Measurements from ENCODE around the gene KIAA1217.

The KIAA1217 gene

DNA sequence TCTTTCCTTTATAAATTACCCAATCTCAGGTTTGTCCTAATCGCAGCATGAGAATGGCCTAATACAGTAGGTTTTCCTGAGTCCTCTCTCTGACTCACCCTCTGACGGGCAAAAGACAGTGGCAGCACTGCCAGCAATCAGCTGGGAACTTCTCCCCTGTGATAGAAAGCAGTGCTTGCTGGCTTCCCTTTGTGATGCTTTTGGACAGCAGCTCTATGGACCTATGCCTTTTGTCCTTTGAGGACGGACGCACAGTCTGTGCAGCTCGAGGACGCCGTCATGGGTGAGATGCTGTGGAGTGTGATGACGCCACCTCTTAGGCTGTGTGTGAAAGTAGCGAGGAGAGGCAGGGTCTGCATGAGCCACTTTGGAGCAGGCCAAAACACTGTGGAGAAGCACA lies 68.8 kb downstream of the KIAA1217 start:
- H3K36me3 ChIP-seq (ENCODE audit: control insufficient read depth in 1 of 2, insufficient read depth in 2 of 2, low read length in 2 of 2), result no peaks in the 10 kb centered on the region

DNA sequence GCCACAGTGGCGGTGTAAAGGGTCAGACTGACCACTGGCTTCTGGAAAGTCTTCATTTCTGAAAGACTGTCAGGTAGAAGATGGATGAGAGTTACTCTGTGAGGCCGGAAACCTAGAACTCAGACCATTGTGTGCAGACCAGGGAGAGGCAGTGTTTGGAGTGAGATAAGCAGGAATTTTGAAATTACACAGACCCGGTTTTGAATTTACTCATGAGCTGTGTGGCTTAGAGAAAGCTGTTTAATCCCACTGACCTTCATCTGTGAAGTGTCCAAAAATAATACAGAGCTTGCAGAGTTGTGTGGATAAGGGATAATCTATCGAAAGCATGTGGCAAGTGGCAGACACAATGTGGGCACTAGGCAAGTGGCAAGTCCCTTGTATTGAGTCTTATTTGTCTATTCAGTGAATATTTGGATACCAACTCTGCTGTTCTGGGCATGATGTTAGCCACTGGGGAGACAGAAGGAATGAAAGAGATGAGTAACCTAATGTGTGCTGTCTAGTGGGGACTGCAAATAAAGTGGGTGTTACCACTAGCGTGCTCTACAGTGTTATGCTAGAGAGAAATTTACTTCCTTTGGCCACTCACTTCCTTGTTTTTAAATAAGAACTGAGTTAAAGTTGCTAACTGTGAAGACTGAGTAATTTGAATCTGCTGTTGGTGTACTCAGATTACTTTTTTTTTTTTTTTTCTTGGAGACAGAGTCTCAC lies 69.4 kb downstream of the KIAA1217 start:
- Histone ChIP-seq H3K9ac (ENCODE audit: low read depth in 1 of 2, low read length in 2 of 2) (no peak overlapping the region), H3K36me3 (ENCODE audit: control insufficient read depth in 1 of 2, insufficient read depth in 2 of 2, low read length in 2 of 2) (no peaks in the 10 kb centered on the region), H3K27me3 (ENCODE audit: control insufficient read depth in 1 of 2, insufficient read depth in 2 of 2, low read length in 2 of 2) (no peaks in the 10 kb centered on the region), H3K4me3 (ENCODE audit: low read depth in 1 of 2, low read length in 2 of 2) (no peak overlapping the region), H3K4me1 (ENCODE audit: control insufficient read depth in 1 of 2, insufficient read depth in 2 of 2, low read length in 2 of 2) (no peaks in the 10 kb centered on the region), H3K27ac (ENCODE audit: low read depth, low read length) (no peak overlapping the region), H3K9me3 (ENCODE audit: control insufficient read depth in 1 of 2, low read length in 2 of 2) (no peaks in the 10 kb centered on the region)

More for the DNA sequence above, 68.8 kb downstream of the KIAA1217 start:
- H3K4me3 ChIP-seq (ENCODE audit: low read depth in 1 of 2, low read length in 2 of 2), result no peak overlapping the region
- H3K4me1 ChIP-seq (ENCODE audit: control insufficient read depth in 1 of 2, insufficient read depth in 2 of 2, low read length in 2 of 2), result no peaks in the 10 kb centered on the region
- no peak overlapping the region for H3K9ac ChIP-seq (ENCODE audit: low read depth in 1 of 2, low read length in 2 of 2)
- H3K9me3 ChIP-seq (ENCODE audit: control insufficient read depth in 1 of 2, low read length in 2 of 2), result no peaks in the 10 kb centered on the region
- no peak overlapping the region for H3K27ac ChIP-seq (ENCODE audit: low read depth, low read length)
- no peaks in the 10 kb centered on the region for H3K27me3 ChIP-seq (ENCODE audit: control insufficient read depth in 1 of 2, insufficient read depth in 2 of 2, low read length in 2 of 2)

DNA sequence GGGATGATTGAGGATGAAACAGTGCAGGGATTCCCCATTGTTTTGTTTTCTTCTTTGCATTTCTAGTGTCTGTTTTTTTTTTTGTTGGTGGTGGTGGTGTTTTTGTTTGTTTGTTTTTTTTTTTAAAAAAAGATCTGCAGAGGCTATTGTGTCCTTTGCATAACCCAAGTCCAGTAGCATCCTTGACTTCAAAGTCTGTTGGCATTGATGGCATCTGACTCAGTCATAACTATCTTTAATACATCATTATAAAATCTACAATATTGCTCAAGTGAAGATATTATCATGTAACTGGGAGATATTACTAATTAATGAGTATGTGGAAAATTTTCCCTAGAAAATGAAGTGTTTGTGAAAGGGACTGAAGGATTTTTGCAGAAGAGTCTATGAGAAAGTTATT lies 70.2 kb downstream of the KIAA1217 start:
- Histone ChIP-seq H3K36me3 (ENCODE audit: control insufficient read depth in 1 of 2, insufficient read depth in 2 of 2, low read length in 2 of 2) (no peaks in the 10 kb centered on the region), H3K9ac (ENCODE audit: low read depth in 1 of 2, low read length in 2 of 2) (no peak overlapping the region), H3K4me1 (ENCODE audit: control insufficient read depth in 1 of 2, insufficient read depth in 2 of 2, low read length in 2 of 2) (no peaks in the 10 kb centered on the region), H3K4me3 (ENCODE audit: low read depth in 1 of 2, low read length in 2 of 2) (no peak overlapping the region), H3K27me3 (ENCODE audit: control insufficient read depth in 1 of 2, insufficient read depth in 2 of 2, low read length in 2 of 2) (no peaks in the 10 kb centered on the region), H3K27ac (ENCODE audit: low read depth, low read length) (no peak overlapping the region), H3K9me3 (ENCODE audit: control insufficient read depth in 1 of 2, low read length in 2 of 2) (no peaks in the 10 kb centered on the region)

DNA sequence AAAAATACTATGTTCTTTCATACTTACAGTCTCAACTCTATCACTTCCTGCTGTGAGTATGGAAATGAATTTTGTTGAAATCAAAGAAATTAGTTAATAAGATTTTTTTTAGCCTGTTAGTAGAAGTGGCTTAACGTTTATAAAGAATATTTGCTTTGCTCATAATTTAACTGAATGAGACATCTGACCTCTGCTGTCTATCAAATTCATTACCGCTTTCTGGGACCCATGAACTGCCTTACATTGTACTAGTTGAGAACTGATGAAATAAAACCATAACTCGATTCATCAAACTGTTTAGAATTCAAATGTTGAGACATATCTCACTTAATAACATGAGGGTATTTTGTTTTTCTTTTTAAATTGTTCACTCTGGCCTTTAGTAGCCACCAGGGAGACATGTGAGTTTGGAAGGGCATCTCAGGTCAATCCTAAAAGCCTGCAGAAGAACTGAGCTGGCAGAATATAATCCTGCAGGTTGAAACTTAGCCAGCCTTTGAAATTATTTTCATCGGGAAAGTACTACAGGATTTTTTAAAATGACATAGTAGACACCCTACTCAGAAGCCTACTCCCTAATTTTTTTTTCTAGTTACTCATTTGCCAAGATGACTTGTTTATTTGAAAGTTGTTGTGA lies 78.7 kb downstream of the KIAA1217 start:
- Histone ChIP-seq H3K27me3 (ENCODE audit: control insufficient read depth in 1 of 2, insufficient read depth in 2 of 2, low read length in 2 of 2) (no peaks in the 10 kb centered on the region), H3K9ac (ENCODE audit: low read depth in 1 of 2, low read length in 2 of 2) (no peak overlapping the region), H3K36me3 (ENCODE audit: control insufficient read depth in 1 of 2, insufficient read depth in 2 of 2, low read length in 2 of 2) (no peaks in the 10 kb centered on the region), H3K4me1 (ENCODE audit: control insufficient read depth in 1 of 2, insufficient read depth in 2 of 2, low read length in 2 of 2) (no peaks in the 10 kb centered on the region), H3K9me3 (ENCODE audit: control insufficient read depth in 1 of 2, low read length in 2 of 2) (no peaks in the 10 kb centered on the region), H3K4me3 (ENCODE audit: low read depth in 1 of 2, low read length in 2 of 2) (no peak overlapping the region), H3K27ac (ENCODE audit: low read depth, low read length) (no peak overlapping the region)

DNA sequence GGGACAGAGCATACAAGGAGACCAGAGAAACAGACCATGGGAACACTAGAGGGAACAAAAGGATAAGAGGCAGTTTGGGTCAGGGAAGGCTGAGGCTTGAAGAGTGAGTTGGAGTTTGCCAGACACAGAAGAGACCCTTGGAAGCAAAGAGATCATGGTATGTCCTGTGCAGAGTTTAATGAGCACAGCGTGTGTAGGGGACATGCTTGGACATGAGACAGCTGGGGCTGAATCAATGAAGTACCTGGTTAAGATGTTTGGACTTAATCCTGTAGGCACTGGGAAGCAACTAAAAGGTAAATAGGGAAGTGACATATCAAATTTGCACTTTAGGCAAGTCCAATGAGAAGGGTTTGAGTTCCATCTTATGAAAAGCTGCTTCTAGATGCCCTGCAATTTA lies 79.6 kb downstream of the KIAA1217 start:
- no peaks in the 10 kb centered on the region for H3K27me3 ChIP-seq (ENCODE audit: control insufficient read depth in 1 of 2, insufficient read depth in 2 of 2, low read length in 2 of 2)
- H3K9ac ChIP-seq (ENCODE audit: low read depth in 1 of 2, low read length in 2 of 2), result no peak overlapping the region
- H3K27ac ChIP-seq (ENCODE audit: low read depth, low read length), result no peak overlapping the region
- no peak overlapping the region for H3K4me3 ChIP-seq (ENCODE audit: low read depth in 1 of 2, low read length in 2 of 2)
- no peaks in the 10 kb centered on the region for H3K36me3 ChIP-seq (ENCODE audit: control insufficient read depth in 1 of 2, insufficient read depth in 2 of 2, low read length in 2 of 2)
- no peaks in the 10 kb centered on the region for H3K4me1 ChIP-seq (ENCODE audit: control insufficient read depth in 1 of 2, insufficient read depth in 2 of 2, low read length in 2 of 2)
- no peaks in the 10 kb centered on the region for H3K9me3 ChIP-seq (ENCODE audit: control insufficient read depth in 1 of 2, low read length in 2 of 2)

DNA sequence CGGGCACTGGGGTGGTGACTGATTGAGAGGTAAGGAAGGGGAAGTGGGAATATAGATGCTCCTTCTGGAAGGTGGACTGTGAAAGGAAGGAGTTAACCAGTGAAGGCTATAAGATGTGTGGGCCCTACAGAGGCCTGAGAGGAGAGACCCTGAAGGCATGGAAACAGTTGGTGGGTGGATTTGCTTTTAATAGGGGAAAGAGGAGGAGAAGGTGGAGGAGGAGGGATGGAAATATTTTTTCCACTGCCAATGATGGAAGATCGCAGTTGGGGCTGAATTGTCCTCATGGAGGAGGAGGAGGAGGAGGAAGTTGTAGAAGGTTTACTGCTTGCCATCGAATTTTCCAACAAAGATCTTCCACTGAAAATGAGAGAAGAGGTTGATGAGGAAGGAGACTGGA lies 80.3 kb downstream of the KIAA1217 start:
- no peaks in the 10 kb centered on the region for H3K9me3 ChIP-seq (ENCODE audit: control insufficient read depth in 1 of 2, low read length in 2 of 2)
- no peak overlapping the region for H3K9ac ChIP-seq (ENCODE audit: low read depth in 1 of 2, low read length in 2 of 2)
- H3K4me3 ChIP-seq (ENCODE audit: low read depth in 1 of 2, low read length in 2 of 2), result no peak overlapping the region
- no peaks in the 10 kb centered on the region for H3K4me1 ChIP-seq (ENCODE audit: control insufficient read depth in 1 of 2, insufficient read depth in 2 of 2, low read length in 2 of 2)
- no peaks in the 10 kb centered on the region for H3K36me3 ChIP-seq (ENCODE audit: control insufficient read depth in 1 of 2, insufficient read depth in 2 of 2, low read length in 2 of 2)
- H3K27me3 ChIP-seq (ENCODE audit: control insufficient read depth in 1 of 2, insufficient read depth in 2 of 2, low read length in 2 of 2), result no peaks in the 10 kb centered on the region
- H3K27ac ChIP-seq (ENCODE audit: low read depth, low read length), result no peak overlapping the region

DNA sequence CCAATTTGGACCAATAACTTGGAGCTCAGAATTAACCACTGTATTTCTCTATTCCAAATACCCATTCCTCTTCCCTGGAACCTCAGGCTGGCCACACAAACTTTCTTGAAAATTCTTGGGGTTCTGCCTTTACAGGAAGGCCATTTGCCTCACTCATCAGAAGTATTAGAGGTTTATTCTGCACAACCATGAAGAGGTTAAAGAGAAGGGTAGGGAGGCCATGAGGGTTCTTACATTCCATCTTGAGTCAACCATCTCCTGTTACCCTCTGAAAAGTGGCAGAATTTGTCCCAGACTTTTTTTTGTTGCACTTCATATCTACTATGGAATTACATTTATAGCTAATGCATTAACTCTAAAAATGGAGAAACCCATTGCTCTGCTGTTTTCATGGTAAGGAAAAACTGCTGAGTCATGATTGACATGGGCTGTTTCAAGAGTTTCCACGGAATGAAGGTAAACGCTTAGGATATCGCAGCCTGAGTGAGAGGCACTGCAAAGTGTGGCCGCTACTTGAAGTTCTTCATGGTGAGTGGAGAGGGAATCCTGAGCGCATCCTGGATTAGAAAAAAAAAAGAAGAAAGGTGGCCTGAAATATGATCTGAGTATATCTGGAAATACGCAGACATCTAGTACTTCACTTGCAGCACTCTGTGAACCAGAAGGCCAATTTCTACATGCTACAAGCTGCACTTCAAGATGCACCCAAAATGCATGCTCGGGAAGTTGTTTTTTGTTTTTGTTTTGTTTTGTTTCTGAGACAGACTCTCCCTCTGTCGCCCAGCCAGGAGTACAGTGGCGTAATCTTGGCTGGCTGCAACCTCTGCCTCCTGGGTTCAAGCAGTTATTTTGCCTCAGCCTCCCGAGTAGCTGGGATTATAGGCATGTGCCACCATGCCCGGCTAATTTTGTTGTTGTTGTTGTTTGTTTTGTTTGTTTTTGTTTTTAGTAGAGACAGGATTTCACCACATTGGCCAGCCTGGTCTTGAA lies 83.7 kb downstream of the KIAA1217 start:
- Histone ChIP-seq H3K9ac (ENCODE audit: low read depth in 1 of 2, low read length in 2 of 2) (no peak overlapping the region), H3K9me3 (ENCODE audit: control insufficient read depth in 1 of 2, low read length in 2 of 2) (no peaks in the 10 kb centered on the region), H3K27ac (ENCODE audit: low read depth, low read length) (no peak overlapping the region), H3K27me3 (ENCODE audit: control insufficient read depth in 1 of 2, insufficient read depth in 2 of 2, low read length in 2 of 2) (no peaks in the 10 kb centered on the region), H3K4me1 (ENCODE audit: control insufficient read depth in 1 of 2, insufficient read depth in 2 of 2, low read length in 2 of 2) (no peaks in the 10 kb centered on the region), H3K4me3 (ENCODE audit: low read depth in 1 of 2, low read length in 2 of 2) (no peak overlapping the region), H3K36me3 (ENCODE audit: control insufficient read depth in 1 of 2, insufficient read depth in 2 of 2, low read length in 2 of 2) (no peaks in the 10 kb centered on the region)

DNA sequence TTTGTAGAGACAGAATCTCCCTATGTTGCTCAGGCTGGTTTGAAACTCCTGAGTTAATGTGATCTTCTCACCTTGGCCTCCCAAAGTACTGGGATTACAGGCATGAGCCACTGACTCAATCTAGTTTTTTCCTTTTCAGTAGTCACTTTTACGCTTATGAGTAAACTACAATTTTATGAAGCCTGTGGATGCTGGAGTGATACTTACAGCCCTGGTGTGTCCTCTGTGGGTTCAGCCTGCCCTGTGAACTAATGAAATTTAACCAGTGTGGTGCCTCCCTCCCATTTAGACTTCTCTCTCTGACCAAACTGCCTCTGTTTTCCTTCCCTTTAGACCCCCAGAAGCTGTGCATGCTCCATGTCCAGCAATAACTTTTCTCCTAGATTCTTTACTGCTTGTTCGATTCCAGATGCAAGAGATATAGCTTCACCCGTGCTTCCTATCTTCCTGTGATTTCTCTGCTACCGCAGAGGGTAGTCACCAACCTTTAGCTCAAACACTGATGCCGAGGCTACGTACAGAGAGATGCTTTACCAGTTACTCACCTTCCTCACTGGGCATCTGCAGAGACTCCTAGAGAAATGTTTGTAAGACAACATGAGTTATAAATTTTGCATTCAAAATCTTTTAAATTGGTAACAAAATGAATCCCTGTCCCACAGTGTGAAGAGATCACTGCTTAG lies 90.8 kb downstream of the KIAA1217 start:
- peaks cover 0 to 3% of the 10 kb centered on the region in 2 donors for H3K36me3 ChIP-seq (ENCODE audit: control insufficient read depth in 1 of 2, insufficient read depth in 2 of 2, low read length in 2 of 2)
- no peak overlapping the region for H3K4me3 ChIP-seq (ENCODE audit: low read depth in 1 of 2, low read length in 2 of 2)
- no peaks in the 10 kb centered on the region for H3K4me1 ChIP-seq (ENCODE audit: control insufficient read depth in 1 of 2, insufficient read depth in 2 of 2, low read length in 2 of 2)
- H3K9me3 ChIP-seq (ENCODE audit: control insufficient read depth in 1 of 2, low read length in 2 of 2), result no peaks in the 10 kb centered on the region
- H3K27ac ChIP-seq (ENCODE audit: low read depth, low read length), result no peak overlapping the region
- no peaks in the 10 kb centered on the region for H3K27me3 ChIP-seq (ENCODE audit: control insufficient read depth in 1 of 2, insufficient read depth in 2 of 2, low read length in 2 of 2)
- no peak overlapping the region for H3K9ac ChIP-seq (ENCODE audit: low read depth in 1 of 2, low read length in 2 of 2)

DNA sequence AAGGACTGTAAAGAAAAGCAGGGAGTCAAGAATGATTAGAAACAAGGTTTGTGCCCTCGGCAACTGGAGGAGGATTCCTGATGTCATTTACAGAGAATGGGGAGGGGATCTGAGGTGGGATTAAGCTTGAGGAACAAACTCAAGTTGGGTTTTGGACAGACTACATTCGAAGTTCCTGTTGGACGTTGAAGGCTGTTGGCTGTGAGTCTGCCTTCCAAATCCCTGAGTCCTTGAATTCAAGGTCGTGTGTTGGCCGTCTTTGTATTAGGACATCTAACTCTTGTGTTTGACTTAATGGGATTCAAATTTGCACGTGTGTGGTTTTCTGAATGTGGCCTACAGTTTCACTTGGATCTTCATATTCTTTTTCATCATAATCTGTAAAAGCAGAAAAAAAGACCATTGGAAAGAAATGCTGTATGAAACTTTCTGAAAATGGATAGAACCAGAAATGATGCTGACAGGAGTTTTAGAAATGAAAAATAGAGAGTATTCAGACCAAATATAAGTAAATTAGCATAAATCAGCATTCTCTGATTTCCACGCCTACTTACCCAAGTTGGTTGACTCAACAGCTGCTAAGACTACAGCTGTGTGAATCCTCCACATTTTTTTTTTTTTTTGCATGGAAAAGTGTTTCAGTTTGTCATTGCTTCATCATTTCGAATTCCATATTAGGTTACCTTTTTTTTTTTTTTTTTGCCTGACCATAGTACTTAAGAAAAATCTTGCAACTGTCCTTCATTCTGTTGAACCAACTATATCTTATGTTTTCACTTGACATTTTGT lies 94.8 kb downstream of the KIAA1217 start:
- Histone ChIP-seq H3K9me3 (ENCODE audit: control insufficient read depth in 1 of 2, low read length in 2 of 2) (no peaks in the 10 kb centered on the region), H3K9ac (ENCODE audit: low read depth in 1 of 2, low read length in 2 of 2) (no peak overlapping the region), H3K27ac (ENCODE audit: low read depth, low read length) (no peak overlapping the region), H3K4me3 (ENCODE audit: low read depth in 1 of 2, low read length in 2 of 2) (no peak overlapping the region), H3K36me3 (ENCODE audit: control insufficient read depth in 1 of 2, insufficient read depth in 2 of 2, low read length in 2 of 2) (peaks cover 0 to 3% of the 10 kb centered on the region in 2 donors), H3K27me3 (ENCODE audit: control insufficient read depth in 1 of 2, insufficient read depth in 2 of 2, low read length in 2 of 2) (no peaks in the 10 kb centered on the region), H3K4me1 (ENCODE audit: control insufficient read depth in 1 of 2, insufficient read depth in 2 of 2, low read length in 2 of 2) (no peaks in the 10 kb centered on the region)

Measured in duodenal mucosa (tissue), 2 donors.